Ishikawa (cell line): ENCODE measurements around the gene CAPZA3.

ENCODE experiments used
- CEBPB ChIP-seq: IDR thresholded peaks from 2 replicates; pipeline ENCODE4 v1.6.1; 2012
- CREB1 ChIP-seq: IDR thresholded peaks from 2 replicates; pipeline ENCODE4 v1.6.1; 2012; ENCODE audit warnings: low read depth
- EGR1 ChIP-seq: IDR thresholded peaks from 2 replicates; pipeline ENCODE4 v1.6.1; 2012
- EP300 ChIP-seq: IDR thresholded peaks from 2 replicates; pipeline ENCODE4 v1.6.1; 2012; ENCODE audit warnings: borderline replicate concordance
- FOXM1 ChIP-seq: IDR thresholded peaks from 2 replicates; pipeline ENCODE4 v1.6.1; 2012; ENCODE audit warnings: low read depth, borderline replicate concordance
- MAX ChIP-seq: IDR thresholded peaks from 2 replicates; pipeline ENCODE4 v1.6.1; 2012
- NFIC ChIP-seq: IDR thresholded peaks from 2 replicates; pipeline ENCODE4 v1.6.1; 2012
- RAD21 ChIP-seq: IDR thresholded peaks from 2 replicates; pipeline ENCODE4 v1.6.1; 2012; ENCODE audit warnings: low read depth
- TAF1 ChIP-seq: IDR thresholded peaks from 2 replicates; pipeline ENCODE4 v1.6.1; 2012; ENCODE audit warnings: low read depth, mild to moderate bottlenecking
- TCF12 ChIP-seq: IDR thresholded peaks from 2 replicates; pipeline ENCODE4 v1.6.1; 2012; ENCODE audit warnings: low read depth
- TEAD4 ChIP-seq: IDR thresholded peaks from 2 replicates; pipeline ENCODE4 v1.6.1; 2012
- YY1 ChIP-seq: IDR thresholded peaks from 2 replicates; pipeline ENCODE4 v1.6.1; 2012; ENCODE audit warnings: low read depth
- TF ChIP-seq, protein P1 (sequence below): IDR thresholded peaks from 2 replicates; pipeline ENCODE4 v1.6.1; 2012; ENCODE audit warnings: low read depth, mild to moderate bottlenecking

DNA sequence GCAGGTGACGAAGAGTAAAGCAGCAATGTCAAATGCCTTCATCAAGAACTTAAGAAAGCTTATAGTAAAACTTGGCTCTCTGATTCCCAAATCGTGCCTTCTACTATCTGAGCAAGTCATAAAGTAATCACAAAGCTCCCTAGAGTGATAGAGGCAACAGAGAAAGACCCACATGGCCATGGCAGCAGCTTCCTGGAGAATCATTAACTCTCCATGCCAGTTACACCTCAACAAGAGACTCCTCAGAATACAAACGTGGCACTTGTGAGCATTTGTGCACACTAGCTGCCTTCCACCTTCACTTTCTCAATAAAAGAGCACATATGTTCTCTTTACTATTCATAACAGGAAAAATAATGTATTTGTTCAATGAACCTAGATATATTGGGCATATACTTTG, 48.1 kb upstream of the CAPZA3 start:
- TF ChIP-seq CREB1, result no peak
- TF ChIP-seq CEBPB, result no peak
- TF ChIP-seq, protein P1, sequence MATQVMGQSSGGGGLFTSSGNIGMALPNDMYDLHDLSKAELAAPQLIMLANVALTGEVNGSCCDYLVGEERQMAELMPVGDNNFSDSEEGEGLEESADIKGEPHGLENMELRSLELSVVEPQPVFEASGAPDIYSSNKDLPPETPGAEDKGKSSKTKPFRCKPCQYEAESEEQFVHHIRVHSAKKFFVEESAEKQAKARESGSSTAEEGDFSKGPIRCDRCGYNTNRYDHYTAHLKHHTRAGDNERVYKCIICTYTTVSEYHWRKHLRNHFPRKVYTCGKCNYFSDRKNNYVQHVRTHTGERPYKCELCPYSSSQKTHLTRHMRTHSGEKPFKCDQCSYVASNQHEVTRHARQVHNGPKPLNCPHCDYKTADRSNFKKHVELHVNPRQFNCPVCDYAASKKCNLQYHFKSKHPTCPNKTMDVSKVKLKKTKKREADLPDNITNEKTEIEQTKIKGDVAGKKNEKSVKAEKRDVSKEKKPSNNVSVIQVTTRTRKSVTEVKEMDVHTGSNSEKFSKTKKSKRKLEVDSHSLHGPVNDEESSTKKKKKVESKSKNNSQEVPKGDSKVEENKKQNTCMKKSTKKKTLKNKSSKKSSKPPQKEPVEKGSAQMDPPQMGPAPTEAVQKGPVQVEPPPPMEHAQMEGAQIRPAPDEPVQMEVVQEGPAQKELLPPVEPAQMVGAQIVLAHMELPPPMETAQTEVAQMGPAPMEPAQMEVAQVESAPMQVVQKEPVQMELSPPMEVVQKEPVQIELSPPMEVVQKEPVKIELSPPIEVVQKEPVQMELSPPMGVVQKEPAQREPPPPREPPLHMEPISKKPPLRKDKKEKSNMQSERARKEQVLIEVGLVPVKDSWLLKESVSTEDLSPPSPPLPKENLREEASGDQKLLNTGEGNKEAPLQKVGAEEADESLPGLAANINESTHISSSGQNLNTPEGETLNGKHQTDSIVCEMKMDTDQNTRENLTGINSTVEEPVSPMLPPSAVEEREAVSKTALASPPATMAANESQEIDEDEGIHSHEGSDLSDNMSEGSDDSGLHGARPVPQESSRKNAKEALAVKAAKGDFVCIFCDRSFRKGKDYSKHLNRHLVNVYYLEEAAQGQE, result no peak
- TF ChIP-seq YY1, result no peak
- TF ChIP-seq RAD21, result no peak
- no peak for TF ChIP-seq FOXM1
- TF ChIP-seq EP300, result no peak
- no peak for TF ChIP-seq TAF1
- TF ChIP-seq MAX, result no peak
- TF ChIP-seq TCF12, result no peak
- no peak for TF ChIP-seq TEAD4
- no peak for TF ChIP-seq EGR1
- no peak for TF ChIP-seq NFIC
